HT-29 (cell line): ENCODE measurements around the gene SPG21. TPM values are rescaled to one million over a fixed set of nuclear protein-coding genes. Genes with fewer than 3 reads are reported as not detected.

Experiments
- total RNA-seq: library from RNA; depleted of rRNA; stranded (reverse); fragments of >200 nt; shearing (Covaris generic); gene quantifications from 2 replicates; pipeline ENCODE4 v1.2.3, GENCODE V29; 2014; rRNA removed

Gene SPG21
- total RNA-seq, 1 experiment from 2014 or later: 101 TPM

Other genes starting within 250 kb of the SPG21 start
- not detected in 2 replicates for gene RBPMS2, start 214.3 kb downstream of the SPG21 start, total RNA-seq
- 66.2 and 77.4 TPM in 2 replicates for gene PIF1, start 164.3 kb downstream of the SPG21 start, total RNA-seq
- 6.4 and 8.1 TPM in 2 replicates for gene PLEKHO2, start 148.0 kb downstream of the SPG21 start, total RNA-seq
- gene ANKDD1A, start 78.0 kb downstream of the SPG21 start, total RNA-seq: 0.60 and 0.71 TPM in 2 replicates
- gene MTFMT, start 39.7 kb upstream of the SPG21 start, total RNA-seq: 17.1 and 23.1 TPM in 2 replicates
- 0.39 and 0.64 TPM in 2 replicates for gene SLC51B, start 55.5 kb upstream of the SPG21 start, total RNA-seq
- not detected in 2 replicates for gene RASL12, start 78.1 kb upstream of the SPG21 start, total RNA-seq
- gene KBTBD13, start 86.8 kb upstream of the SPG21 start, total RNA-seq: not detected in 2 replicates
- gene UBAP1L, start 125.3 kb upstream of the SPG21 start, total RNA-seq: 0.74 and 1.4 TPM in 2 replicates
- gene PDCD7, start 143.9 kb upstream of the SPG21 start, total RNA-seq: 9.8 and 9.9 TPM in 2 replicates
- gene CLPX, start 195.4 kb upstream of the SPG21 start, total RNA-seq: 24.5 and 31.4 TPM in 2 replicates
- 0.03 TPM in 1 of 2 replicates, not detected in the other for gene CILP, start 221.6 kb upstream of the SPG21 start, total RNA-seq